ENCODE measurements around the gene GPC6.

GPC6 gene

GRCh38 chr13:94210816-94211215 is 984.2 kb downstream of the GPC6 start:
- DNase-seq (ENCODE audit: low read depth): no peak

GRCh38 chr13:94212196-94212595 is 985.6 kb downstream of the GPC6 start:
- DNase-seq (ENCODE audit: low read depth): no peak

- no peak for DNase-seq (ENCODE audit: low read depth)
Observed at GRCh38 chr13:94214121-94214520, 987.5 kb downstream of the GPC6 start.

GRCh38 chr13:94214975-94215374 is 988.4 kb downstream of the GPC6 start:
- DNase-seq (ENCODE audit: low read depth): no peak

- no peak for DNase-seq (ENCODE audit: low read depth)
Observed at GRCh38 chr13:94216476-94216875, 989.9 kb downstream of the GPC6 start.

GRCh38 chr13:94217370-94217769 is 990.8 kb downstream of the GPC6 start:
- no peak for DNase-seq (ENCODE audit: low read depth)

- DNase-seq (ENCODE audit: low read depth): no peak
Observed at GRCh38 chr13:94218537-94218936, 991.9 kb downstream of the GPC6 start.

- no peak for DNase-seq (ENCODE audit: low read depth)
Observed at GRCh38 chr13:94218951-94219350, 992.3 kb downstream of the GPC6 start.

- no peak for DNase-seq (ENCODE audit: low read depth)
Observed at GRCh38 chr13:94224670-94225069, 998.1 kb downstream of the GPC6 start.

GRCh38 chr13:94227255-94227879 is 1000.8 kb downstream of the GPC6 start:
- no peak for DNase-seq (ENCODE audit: low read depth)

- DNase-seq (ENCODE audit: low read depth): no peak
Observed at GRCh38 chr13:94228763-94229162, 1002.2 kb downstream of the GPC6 start.

GRCh38 chr13:94232161-94232950 is 1005.7 kb downstream of the GPC6 start:
- no peak for DNase-seq (ENCODE audit: low read depth)

- no peak for DNase-seq (ENCODE audit: low read depth)
Observed at GRCh38 chr13:94232956-94233355, 1006.3 kb downstream of the GPC6 start.

- no peak for DNase-seq (ENCODE audit: low read depth)
Observed at GRCh38 chr13:94233401-94233800, 1006.8 kb downstream of the GPC6 start.

- no peak for DNase-seq (ENCODE audit: low read depth)
Observed at GRCh38 chr13:94233837-94234236, 1007.2 kb downstream of the GPC6 start.

GRCh38 chr13:94234738-94235137 is 1008.1 kb downstream of the GPC6 start:
- no peak for DNase-seq (ENCODE audit: low read depth)

- DNase-seq (ENCODE audit: low read depth): no peak
Observed at GRCh38 chr13:94236132-94236531, 1009.5 kb downstream of the GPC6 start.

GRCh38 chr13:94236872-94237271 is 1010.3 kb downstream of the GPC6 start:
- no peak for DNase-seq (ENCODE audit: low read depth)

- no peak for DNase-seq (ENCODE audit: low read depth)
Observed at GRCh38 chr13:94239135-94239534, 1012.5 kb downstream of the GPC6 start.

GRCh38 chr13:94242554-94242953 is 1015.9 kb downstream of the GPC6 start:
- no peak for DNase-seq (ENCODE audit: low read depth)

GRCh38 chr13:94243551-94243950 is 1016.9 kb downstream of the GPC6 start:
- no peak for DNase-seq (ENCODE audit: low read depth)

- DNase-seq (ENCODE audit: low read depth): no peak
Observed at GRCh38 chr13:94246495-94246894, 1019.9 kb downstream of the GPC6 start.

GRCh38 chr13:94247890-94248289 is 1021.3 kb downstream of the GPC6 start:
- DNase-seq (ENCODE audit: low read depth): no peak
